Upper lobe of right lung (tissue), 1 donor: ENCODE results near the gene KLKB1. TPM values are rescaled to one million over a fixed set of nuclear protein-coding genes. Genes with fewer than 3 reads are reported as not detected.
"Not testable (repeated sequence)": the region's sequence is repeated elsewhere in the genome, so short reads cannot be mapped to it uniquely, and the experiment has no call there.

Experiments
- ATAC-seq: fragments of 200-7000 bp; cut with Tn5 transposase; one replicate; pipeline ENCODE4 v1.9.1; 2020; ENCODE audit warnings: mild to moderate bottlenecking, moderate library complexity
- DNase-seq: peaks from one replicate; pipeline ENCODE4 v3.0.0-alpha.2; 2020
- H3K27ac ChIP-seq: fragments of 200-600 bp; one replicate; pipeline ENCODE4 v1.8.0; 2022
- H3K27me3 ChIP-seq: fragments of 200-600 bp; one replicate; pipeline ENCODE4 v1.8.0; 2022; ENCODE audit warnings: mild to moderate bottlenecking
- H3K36me3 ChIP-seq: fragments of 200-600 bp; one replicate; pipeline ENCODE4 v1.8.0; 2022
- H3K4me1 ChIP-seq: fragments of 200-600 bp; one replicate; pipeline ENCODE4 v1.8.0; 2022
- H3K4me3 ChIP-seq: fragments of 200-600 bp; one replicate; pipeline ENCODE4 v1.8.0; 2022; ENCODE audit warnings: mild to moderate bottlenecking
- H3K9me3 ChIP-seq: fragments of 200-600 bp; one replicate; pipeline ENCODE4 v1.8.0; 2022
- intact Hi-C: fragments of 100-400 bp; cut with DNase I; formaldehyde crosslinking; loops from one replicate; pipeline ENCODE4 v1.11.0; 2022
- total RNA-seq: library from RNA; stranded (reverse); fragmentation: NEBNext Ultra II Directional; extraction: Animal tissue kit (Norgen Biotek cat#: 25700); gene quantifications from one replicate; pipeline ENCODE4 v1.2.1, GENCODE V29; 2021
- TF ChIP-seq, protein P1 (sequence below): fragments of 200-600 bp; IDR thresholded peaks from one replicate; pipeline ENCODE4 v1.8.0; 2022; ENCODE audit warnings: antibody characterized with exemption
- donor health status: DM: no; HTN: yes; CAD: no; lungs with severe emphysema.

Gene KLKB1
- total RNA-seq, 1 donor from 2014 or later = 1.5 TPM

DNA sequence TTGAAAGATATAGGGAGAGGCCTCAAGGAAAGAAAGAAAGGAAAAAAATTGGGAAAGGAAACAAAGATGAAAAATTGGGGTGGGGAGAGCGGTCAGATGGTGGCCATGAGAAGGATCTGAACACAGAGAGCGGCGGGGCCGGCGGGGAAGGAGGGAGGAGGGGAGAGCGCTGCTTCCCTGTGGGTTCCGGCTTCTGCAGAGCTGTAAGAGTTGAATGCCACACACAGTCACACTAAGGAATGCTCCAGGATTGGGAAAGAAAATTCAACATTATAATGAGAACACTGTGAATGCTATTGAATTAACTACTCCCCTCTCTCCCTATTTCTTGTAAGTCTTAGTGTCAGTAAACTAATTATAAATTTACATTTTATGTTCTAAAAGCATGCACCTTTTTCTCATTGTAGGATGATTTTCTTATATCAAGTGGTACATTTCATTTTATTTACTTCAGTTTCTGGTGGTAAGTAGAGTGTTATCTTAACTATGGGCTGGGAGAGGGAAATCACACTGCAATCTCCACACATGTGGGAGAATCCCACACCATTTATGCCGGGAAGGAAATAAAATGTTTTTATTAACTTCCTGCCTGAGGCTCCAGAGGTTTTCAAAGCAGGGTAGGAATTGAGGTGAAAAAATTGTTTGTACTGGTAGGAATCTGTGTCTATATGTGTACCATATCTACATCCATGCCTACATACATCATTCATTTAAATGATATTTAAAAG is 39.6 kb downstream of the KLKB1 start:
- Histone ChIP-seq H3K27me3 (peaks cover 5% of the 10 kb centered on the region), H3K9me3 (no peaks in the 10 kb centered on the region), H3K36me3 (no peaks in the 10 kb centered on the region), H3K4me1 (no peaks in the 10 kb centered on the region), H3K4me3 (peak overlapping the region; percentile 31), H3K27ac (peak overlapping the region; percentile 39)
- peak; percentile 80 for DNase-seq
- intact Hi-C loops = no loop called here
- TF ChIP-seq, protein P1, sequence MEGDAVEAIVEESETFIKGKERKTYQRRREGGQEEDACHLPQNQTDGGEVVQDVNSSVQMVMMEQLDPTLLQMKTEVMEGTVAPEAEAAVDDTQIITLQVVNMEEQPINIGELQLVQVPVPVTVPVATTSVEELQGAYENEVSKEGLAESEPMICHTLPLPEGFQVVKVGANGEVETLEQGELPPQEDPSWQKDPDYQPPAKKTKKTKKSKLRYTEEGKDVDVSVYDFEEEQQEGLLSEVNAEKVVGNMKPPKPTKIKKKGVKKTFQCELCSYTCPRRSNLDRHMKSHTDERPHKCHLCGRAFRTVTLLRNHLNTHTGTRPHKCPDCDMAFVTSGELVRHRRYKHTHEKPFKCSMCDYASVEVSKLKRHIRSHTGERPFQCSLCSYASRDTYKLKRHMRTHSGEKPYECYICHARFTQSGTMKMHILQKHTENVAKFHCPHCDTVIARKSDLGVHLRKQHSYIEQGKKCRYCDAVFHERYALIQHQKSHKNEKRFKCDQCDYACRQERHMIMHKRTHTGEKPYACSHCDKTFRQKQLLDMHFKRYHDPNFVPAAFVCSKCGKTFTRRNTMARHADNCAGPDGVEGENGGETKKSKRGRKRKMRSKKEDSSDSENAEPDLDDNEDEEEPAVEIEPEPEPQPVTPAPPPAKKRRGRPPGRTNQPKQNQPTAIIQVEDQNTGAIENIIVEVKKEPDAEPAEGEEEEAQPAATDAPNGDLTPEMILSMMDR = no peak
- peak; percentile 97 for ATAC-seq

DNA sequence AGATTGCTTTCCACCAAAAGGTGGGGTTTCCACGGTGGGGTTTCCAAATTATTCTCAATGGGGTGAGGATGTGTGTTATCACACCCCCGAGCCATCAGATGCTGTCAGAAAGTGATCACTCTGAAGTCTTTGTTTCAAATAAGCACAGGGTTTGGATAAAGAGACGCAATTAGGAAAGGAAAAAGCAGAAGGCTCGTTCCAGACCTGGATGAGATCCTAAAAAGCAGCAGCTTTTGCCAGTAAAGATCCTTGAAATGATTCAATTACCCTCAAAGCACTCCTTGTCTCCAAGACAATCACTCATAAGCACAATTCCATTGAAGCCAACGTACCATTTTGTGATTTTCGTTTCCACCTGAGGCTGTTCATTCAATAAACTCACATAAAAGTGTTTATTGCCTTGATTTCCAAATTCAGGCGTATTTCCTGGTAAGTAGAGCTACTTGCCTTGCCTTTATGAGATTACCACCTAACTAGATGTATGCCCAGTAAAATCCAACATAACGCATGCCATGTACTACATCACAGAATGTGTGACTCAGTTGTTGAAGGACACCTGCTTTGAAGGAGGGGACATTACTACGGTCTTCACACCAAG is 43.9 kb downstream of the KLKB1 start:
- intact Hi-C loops = no loop called here
- TF ChIP-seq, protein P1 = no peak
- H3K4me1 ChIP-seq = no peaks in the 10 kb centered on the region
- DNase-seq (no peak), ATAC-seq (no peak)
- no peak overlapping the region for H3K4me3 ChIP-seq
- H3K36me3 ChIP-seq = no peaks in the 10 kb centered on the region
- H3K27ac ChIP-seq = no peak overlapping the region
- no peaks in the 10 kb centered on the region for H3K9me3 ChIP-seq
- H3K27me3 ChIP-seq = peaks cover 5% of the 10 kb centered on the region

- Histone ChIP-seq H3K27me3 (peaks cover 5% of the 10 kb centered on the region), H3K4me1 (no peaks in the 10 kb centered on the region), H3K36me3 (no peaks in the 10 kb centered on the region), H3K4me3 (no peak overlapping the region), H3K27ac (no peak overlapping the region), H3K9me3 (no peaks in the 10 kb centered on the region)
- TF ChIP-seq, protein P1 = no peak
- intact Hi-C loops = no loop called here
- DNase-seq = no peak
- no peak for ATAC-seq
Measured at GRCh38 chr4:186272699-186273391, 45.5 kb downstream of the KLKB1 start.

- H3K36me3 ChIP-seq, H3K4me3 ChIP-seq, H3K4me1 ChIP-seq, H3K9me3 ChIP-seq, intact Hi-C loops, H3K27me3 ChIP-seq, DNase-seq, ATAC-seq, H3K27ac ChIP-seq: not testable (repeated sequence)
Measured at GRCh38 chr4:186273392-186273789, 46.1 kb downstream of the KLKB1 start.

- Histone ChIP-seq H3K27ac (no peak overlapping the region), H3K4me3 (no peak overlapping the region), H3K27me3 (no peaks in the 10 kb centered on the region), H3K4me1 (no peaks in the 10 kb centered on the region), H3K9me3 (no peaks in the 10 kb centered on the region), H3K36me3 (no peaks in the 10 kb centered on the region)
- TF ChIP-seq, protein P1 = no peak
- DNase-seq (no peak), ATAC-seq (no peak)
- intact Hi-C loops = no loop called here
Measured at GRCh38 chr4:186283311-186283710, 56.0 kb downstream of the KLKB1 start.

GRCh38 chr4:186285147-186285546 is 57.8 kb downstream of the KLKB1 start:
- intact Hi-C loops = no loop called here
- no peak for ATAC-seq
- H3K4me1 ChIP-seq = no peaks in the 10 kb centered on the region
- TF ChIP-seq, protein P1 = no peak
- no peaks in the 10 kb centered on the region for H3K36me3 ChIP-seq
- H3K4me3 ChIP-seq = no peak overlapping the region
- H3K27ac ChIP-seq = no peak overlapping the region
- DNase-seq = no peak
- H3K9me3 ChIP-seq = no peaks in the 10 kb centered on the region
- no peaks in the 10 kb centered on the region for H3K27me3 ChIP-seq
